ENCODE data around the gene MYO5B.

MYO5B gene

DNA sequence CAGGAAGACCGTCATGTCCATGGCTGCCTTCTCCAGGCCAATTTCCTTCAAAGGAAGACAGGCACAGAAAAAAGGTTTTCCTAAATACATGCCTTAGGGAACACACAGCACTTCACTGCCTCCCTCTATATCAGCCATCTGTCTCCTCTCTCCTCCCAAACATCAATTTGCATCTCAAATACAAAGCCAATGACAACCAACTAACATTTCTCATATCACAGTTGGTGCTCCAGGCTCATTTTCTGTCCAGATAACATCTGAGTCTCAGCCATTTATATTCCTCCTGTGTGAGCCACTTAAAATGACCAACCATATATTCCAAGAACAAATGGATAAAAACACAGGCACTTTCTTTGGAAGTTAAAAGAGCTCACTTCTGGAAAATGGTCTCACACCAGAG lies 319.2 kb downstream of the MYO5B start:
- no peak for DNase-seq

DNA sequence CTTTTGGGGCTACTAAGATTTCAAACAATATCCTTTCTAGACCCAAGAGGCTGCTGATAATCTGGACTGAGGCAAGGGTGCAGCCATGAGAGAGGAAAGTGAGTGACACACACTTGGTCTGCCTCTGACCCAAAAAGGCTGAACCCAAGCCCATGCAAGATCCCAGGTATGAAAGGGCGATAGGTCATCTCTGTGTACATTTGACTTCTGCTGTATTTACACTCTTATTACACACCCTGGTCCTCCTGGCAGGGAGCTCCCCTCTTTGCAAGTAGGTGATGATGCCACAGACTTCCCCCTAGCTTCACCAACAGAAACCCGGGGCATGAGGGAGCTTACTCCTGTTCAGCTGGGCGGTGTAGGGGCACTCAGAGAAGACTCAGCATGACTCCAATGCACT lies 319.8 kb downstream of the MYO5B start:
- no peak for DNase-seq

DNA sequence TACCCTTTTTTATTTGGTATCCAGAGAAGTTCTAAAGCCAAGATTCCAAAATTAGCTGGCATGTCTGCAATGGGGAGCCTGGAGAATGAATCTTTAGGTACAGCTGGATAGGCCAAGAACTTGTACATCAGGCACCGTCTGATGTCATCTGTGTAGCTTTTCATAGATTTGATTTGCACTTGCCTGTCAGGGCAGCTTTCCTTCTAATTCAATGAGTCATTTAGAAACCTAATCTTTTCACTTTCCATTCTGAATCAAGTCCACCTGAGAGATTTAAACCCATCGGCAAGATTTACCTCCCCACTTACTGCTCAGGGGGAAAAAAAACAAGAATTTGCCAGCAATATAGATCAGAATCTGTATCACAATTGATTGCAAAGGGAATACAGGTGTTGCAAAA lies 320.7 kb downstream of the MYO5B start:
- no peak for DNase-seq

DNA sequence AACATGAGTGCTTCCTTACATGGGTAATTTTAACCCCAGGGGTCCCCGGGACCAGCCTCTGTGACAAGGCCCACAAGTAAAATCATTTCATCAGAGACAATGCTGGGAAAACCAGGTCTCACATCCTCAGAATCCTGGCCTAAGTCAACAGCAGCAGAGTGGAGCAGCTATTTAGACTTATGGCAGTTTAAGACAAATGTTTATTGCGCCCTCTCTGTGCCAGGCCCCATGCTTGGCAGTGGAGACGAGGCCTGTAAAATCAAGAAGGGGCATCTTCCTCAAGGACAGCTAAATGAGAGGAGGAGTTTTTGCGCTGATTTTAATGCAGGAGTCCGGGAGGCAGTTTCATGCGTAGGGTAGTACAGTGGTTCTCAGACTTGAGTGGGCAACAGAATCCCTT lies 325.6 kb downstream of the MYO5B start:
- DNase-seq: no peak

DNA sequence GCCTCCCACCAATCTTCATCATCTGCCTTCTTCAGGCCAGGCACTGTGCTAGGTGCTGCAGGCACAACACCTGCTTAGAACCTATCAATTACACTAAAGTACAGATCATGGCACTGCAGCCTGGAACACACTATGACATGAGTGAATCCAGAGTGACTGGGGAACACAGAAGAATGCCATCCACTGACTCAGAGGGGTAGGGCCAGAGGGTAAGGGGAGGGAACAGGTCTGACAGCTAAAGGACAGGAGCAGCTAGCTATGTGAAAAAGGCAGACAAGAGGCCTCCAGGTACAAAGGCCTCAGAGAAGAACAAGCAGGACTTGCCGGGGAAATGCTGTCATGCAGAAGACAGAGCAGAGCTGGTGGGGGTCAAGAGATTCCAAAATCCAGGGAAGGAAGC lies 328.3 kb downstream of the MYO5B start:
- DNase-seq: no peak

DNA sequence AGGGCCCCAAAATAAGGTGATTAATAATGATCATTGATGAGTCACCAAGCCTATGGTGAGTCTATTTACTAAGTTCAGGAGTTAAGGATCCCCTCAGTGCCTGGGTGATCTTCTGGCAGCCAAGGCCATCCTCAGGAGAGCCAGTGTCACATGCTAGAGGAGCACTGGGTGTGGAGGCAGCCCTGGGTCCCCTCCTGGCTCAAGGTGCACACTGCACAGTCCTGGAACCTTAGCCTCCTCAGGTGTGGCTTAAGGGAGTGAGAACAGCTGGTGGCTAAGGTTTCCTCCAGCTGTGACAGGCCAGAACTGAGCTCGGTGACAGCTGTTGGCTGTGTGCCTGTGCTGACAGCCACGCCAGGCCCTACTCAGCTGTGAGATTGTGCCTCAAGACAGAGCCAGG lies 329.5 kb downstream of the MYO5B start:
- no peak for DNase-seq

DNA sequence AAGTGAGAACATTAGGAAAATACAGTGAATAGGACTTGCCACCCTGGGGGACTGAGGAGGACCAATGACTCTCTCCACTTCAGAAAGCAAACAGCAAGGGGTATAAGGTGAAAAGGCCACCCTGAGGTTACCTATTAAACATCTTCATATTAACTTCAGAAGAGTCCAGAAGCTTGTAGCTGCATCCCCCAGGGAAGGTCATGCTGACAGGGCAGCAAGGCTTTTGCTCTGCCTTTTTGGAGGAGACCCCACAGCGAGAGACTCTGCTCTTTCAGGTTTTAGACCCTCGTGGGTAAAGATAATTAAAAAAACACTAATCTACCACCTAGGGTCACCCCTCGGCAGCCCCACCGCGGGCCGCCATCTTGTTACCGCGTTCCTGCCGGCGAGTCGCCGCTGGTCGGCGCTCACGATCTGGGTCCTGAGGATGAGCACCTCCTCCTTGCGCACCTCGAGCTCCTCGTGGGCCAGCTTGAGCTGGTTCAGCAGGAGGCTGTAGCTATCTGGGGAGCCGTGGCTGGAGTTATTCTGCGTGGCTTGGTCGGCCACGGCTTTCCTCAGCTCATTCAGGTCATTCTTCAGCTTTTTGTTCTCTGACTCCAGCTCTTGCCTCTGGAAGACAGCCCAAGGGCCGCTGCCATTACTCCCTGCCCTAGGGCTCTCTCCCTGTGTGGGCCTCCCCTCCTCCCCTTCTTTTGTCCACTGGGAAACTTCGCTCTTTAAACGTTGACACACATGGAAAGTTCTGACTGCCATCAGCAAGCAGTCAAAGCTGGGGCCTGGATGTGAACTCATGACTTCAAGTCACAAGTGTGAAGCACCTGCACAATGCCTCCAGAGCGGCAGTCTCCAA lies 331.0 kb downstream of the MYO5B start:
- DNase-seq: no peak

DNA sequence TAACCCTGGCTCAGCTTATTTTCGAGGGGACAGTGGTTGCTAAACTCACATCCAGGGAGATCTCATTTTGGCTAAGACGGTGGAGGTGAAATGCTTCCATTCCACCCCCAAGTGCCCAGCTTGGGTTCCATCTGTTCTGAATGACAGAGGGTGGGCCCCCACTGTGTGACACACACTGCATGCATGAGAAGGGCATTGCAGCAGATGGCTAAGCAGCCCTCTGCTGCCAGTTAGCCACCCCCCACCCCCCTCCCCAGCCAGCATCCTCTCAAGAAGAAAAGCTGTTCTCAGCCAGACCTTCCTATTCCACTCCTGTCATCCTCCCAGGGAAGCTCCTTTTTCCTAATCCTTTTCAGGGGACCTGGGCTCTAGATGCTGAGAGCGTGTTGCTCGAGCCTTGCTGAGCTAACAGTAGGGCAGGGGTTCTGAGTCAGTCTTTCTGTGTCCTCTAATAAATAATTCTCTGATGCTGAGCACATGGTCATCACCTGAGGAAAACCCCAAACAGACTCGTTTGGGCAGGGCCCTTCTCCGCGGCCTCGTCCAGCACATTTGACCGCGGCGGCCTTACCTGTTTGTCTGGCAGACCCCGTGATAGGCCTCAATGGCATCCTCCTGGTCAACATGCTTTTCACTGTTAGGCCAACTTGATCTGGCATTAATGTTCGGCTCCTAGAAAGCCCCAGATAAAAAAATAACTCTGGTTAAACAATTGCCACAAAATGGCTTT lies 332.1 kb downstream of the MYO5B start:
- DNase-seq: no peak

DNA sequence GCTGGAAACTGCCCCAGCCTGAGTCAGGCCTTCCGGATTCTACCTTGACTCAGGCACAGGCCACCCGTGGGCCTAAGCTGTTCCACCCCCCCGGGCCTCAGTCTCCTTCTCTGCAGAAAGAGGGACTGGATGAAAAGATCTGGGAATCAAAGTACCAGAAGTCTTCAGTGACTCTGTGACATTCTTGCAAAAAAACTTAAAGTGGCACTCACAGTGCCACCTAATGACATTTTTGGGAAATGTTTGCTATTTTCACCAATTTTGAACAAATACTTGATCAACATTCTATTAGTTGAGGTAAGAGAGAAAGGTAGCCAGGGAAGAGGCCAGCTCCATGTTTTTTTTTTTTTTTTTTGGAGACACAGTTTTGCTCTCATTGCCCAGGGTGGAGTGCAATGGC lies 333.3 kb downstream of the MYO5B start:
- no peak for DNase-seq

DNA sequence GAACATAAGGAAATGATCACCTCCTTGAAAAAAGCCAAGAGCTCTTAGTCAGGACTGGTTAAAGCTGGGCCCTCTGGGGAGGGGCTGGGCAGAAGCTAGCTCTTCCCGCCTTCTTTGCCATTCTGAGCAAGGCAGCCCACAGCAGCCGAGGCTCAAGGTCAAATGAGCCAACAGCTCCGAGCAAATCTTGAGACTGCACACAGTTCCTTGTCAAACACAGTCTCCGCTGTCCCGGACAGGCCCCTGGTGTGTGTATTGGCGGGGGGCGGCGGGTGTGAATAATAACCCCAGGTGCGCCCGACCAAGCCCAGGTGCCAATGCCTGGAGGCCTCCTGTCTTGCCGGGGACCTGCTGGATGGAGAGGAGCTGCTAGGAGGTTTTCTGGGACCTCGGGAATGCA lies 335.2 kb downstream of the MYO5B start:
- DNase-seq: no peak

DNA sequence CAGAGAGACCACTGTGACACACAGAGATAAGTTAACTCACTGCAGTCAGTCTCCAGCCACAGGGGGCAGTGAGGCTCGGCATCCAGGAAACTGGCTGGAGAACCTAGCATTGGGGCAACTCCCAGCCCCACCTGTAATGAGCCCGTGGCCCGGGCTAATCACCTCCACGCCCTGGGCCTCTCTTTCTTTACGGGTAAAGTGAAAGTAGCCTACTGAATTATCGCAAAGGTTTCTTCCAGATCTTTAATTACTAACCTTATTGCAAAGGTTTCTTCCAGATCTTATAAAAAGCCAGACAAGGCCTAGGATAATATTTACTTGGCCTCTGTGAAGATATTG lies 336.0 kb downstream of the MYO5B start:
- DNase-seq: no peak

DNA sequence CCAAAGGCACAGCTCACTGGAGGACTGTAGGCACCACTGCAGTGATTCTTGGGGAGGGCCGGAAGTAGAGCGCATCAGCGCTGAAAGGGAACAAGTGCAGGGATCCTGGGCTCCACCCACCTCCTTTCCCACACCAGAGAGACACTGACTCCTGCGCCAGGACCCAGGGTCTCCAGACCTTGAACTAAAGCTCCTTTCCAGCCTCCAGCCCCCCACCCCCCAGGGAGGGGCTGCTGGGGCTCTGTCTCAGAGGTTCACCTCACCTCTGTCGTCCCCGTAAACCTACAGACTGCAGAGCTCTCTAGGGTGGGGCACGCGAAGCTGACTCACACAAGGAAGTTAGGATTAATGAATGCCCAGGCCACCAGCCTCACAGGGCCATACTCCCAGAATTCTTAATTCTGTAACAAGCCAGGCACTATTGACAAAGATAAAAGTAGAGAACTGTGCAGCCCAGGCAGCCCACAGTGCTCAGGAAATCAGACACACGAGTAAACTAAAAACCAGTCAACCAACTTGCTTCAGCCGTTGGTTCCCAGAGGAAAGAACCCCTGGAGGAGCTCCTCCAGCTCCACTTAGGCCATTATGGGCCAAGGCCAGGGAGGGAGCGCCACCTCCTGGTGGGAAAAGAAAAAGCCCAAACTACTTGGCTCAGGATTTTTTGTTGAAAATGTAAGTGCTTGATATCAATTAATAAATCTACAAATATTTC lies 336.5 kb downstream of the MYO5B start:
- peak; percentile 56 for DNase-seq

DNA sequence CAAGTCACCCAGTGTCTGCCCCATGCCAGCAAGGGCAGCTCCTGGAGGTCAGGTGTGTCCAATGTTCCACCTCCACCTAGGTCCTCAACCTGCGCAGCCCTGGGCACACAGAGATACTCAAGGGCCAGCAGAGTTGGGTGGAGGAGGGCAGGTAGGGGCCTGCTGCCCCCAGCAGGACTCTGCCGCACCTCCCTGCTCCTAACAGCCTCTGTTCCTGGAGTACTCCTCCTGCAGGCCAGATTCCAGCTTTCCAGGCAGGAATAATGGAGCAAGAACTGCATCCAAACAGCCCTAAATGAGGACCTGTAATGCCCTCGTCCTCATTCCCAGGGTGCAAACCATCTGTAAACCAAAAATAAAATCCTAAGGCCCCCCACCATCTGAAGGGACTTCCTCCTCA lies 337.2 kb downstream of the MYO5B start:
- DNase-seq: no peak

DNA sequence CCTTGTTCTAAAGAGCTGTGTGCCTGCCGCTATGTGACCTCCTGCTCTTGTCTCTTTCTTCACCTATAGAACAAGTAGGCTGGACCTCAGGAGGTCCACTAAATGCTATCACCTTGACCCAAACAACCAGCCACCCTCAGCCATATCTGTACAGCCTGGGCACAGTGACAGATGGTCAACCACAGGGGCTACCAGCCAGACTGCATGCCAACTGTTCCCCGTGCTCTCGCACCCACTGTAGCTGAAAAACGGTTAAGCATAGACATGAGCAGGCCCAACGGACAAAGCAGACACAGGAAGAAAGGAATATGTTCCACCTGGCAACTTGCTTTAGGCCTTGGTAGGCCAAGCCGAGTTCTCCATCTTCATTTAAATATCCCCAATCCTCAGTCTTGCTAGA lies 338.5 kb downstream of the MYO5B start:
- DNase-seq: no peak

DNA sequence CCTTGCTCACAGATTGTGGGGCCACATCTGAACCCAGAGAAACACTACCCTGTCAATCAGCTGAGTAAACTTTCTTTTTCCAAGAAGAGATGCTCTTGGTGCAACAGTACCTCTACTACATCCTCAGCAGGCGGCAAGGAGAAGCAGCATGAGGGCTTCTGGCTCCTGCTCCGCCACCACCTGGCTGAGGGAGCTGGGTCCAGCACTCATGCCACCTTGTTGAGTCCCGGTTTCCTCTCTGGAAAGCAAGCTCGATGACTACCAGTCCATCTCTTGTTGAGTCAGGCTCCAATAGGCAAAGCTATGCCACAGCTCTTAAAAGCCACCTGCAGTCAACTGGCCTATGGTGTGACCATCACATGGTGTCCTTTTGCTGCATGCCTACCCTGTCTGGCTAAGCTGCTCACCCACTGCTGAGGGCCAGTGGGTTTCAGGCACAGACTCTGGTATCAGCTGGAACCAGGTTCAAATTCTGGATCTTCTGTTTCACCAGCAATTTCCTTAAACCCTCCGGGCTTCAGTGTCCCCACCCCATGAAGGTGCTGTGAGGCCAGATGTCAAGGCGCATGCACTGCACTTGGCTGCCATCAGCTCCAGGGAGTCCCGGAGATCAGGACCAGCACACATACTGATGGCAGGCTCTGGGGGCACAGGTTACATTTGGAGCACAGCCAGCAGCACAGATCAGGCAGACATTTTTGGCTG lies 339.1 kb downstream of the MYO5B start:
- DNase-seq: no peak

DNA sequence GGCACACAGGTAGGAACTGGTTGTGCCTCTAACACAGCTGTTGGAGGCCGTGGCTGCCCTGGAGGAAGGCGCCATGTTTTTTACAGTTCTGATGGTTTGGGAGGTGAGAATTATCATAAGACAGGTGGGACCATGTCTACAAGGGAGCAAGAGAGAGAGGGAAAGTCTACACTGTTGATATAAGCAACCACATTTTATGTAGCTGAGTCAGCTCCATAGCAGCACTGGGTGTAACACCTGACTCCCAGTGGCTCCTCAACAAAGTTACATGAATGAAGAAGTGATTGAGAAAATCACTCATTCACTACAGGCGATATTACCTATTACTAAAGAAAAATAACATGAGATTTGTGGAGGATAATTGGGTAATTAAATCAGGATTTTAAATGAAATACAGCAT lies 340.3 kb downstream of the MYO5B start:
- DNase-seq: no peak

DNA sequence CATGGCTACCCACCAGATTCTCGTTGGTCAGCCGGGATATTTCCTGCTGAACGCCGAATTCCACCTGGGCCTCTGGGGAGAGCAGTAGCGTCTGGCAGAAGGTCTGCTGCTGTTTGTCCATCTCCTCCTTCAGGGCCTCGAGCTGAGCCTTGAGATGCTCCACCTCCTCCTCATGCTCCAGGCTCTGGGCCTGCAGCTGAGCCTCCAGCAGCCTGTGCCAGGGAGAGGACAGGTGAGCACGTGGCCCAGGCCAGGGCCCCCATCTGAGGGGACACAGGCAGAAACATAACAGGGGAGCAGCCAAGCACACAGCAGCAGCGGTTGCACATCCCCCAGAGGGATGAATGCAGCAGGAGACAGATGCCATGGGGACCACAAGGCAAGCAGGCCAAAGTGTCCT lies 341.5 kb downstream of the MYO5B start:
- no peak for DNase-seq

DNA sequence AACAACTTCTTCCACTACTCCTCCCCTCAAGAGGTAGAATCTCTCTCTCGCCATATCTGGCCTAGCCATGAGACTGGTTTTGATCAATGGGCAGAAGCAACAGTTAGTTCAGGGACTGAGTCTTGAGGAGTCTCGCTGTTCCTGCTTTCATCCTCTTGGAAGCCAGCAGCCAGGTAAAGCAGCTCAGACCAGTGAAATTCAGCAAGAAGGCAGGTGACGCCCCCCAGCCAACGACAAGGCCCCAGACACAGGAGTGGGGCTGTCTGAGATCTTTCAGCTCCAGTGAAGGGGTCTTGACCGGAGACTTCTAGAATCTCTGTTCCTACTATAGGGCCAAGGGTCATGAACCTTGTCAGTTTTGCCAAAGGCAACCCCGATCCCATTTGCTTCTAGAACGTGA lies 341.9 kb downstream of the MYO5B start:
- DNase-seq: no peak

DNA sequence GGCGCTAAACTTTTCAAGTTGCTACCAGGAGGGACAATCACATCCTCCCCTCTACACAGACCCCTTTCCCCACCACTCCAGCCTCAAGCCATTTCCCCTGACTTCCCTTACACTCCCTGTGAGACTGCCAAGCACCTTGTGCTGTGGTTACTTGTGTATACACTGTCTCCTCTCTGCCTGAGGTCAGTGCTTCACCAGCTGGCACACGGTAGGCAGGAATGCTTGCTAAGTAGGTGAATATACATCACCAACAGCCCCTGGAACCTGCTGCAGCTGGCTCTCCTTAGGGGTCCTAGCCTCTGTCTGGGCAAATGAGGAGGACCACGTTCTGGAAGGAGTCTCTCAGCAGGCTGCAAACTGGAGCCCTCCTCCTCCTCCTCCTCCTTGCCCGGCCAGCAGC lies 343.3 kb downstream of the MYO5B start:
- no peak for DNase-seq

DNA sequence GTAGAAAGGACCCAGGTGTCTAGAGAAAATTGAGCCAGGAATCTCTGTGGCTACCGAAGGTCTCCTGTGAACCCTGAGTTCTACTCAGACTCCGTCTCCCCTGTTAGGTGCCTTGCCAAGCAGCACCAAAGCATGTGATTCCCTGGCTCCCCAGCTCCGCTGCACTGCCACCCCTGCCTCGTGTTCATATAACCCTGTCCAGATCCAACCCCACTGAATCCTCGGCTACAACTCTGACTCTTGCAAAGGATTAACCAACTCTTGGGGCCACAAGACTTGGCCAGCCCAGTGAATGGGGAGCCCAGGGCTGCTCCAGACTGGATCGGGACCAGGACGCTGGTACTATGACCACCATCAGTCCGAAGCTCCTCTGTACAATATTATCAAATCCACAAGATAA lies 344.3 kb downstream of the MYO5B start:
- no peak for DNase-seq

DNA sequence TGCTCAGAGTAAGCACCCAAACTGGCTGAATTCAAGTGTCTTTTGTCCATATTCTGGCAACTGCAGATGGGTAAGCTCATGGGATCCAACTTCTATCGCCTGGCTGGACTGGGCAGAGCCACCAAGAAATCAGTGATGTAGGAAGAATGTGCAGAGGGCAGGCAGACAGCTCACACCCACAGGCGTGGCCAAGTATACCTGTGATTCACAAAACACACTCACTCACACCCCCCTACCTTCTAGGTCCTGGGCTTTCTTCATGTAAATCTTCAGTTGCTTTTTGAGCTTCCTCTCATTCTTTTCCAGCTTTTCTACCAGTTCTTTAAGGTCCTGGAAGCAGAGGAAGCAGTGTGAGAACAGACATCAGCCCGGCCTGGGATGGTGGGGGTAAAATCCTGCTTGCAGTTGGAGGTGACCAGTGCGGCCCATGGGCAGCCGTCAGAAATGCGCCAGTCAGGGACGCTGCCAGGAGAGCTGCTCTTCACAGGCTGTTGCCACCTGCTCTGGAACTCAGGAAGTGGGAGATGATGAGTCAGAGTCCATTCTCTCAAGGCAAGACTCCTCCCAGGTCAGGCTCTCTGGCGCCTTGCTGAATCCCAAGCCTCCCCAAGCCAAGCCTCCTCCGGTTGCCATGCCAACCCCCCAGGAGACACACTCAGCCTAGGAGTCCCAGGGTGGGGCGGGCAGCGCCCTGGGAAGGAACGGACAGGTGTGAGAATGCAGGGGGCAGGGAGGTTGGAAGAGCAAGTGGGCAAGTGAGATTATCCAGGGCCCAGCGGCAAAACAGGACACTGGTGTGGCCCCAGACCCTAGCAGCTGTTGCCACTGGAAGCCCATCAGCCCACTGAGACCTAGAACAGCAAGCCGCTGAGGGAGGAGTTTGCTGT lies 345.4 kb downstream of the MYO5B start:
- DNase-seq: no peak

DNA sequence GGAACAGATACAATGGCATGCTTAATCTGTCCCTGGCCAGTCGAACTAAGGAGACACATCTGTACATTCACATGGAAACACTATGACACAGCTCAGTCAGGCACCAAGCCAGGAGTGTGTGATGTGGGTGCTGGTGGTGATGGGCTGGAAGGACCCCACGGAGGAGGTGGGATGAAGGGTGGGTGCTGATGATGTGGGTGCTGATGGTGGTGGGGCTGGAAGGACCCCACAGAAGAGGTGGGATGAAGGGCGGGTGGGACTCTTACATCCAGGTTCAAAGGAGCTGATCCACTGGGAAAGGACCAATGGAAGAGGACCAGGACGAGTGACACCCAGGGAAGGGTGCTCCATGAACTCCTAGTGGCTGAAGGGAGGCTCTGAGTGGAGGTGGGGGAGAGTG lies 346.8 kb downstream of the MYO5B start:
- no peak for DNase-seq

Measured in T-helper 9 cell (primary cell).